Activated CD4-positive, alpha-beta T cell treated with anti-CD3 and anti-CD28 coated beads for 1 hour (primary cell): ENCODE results near the gene ICAM2.
"Not testable (repeated sequence)": the region's sequence is repeated elsewhere in the genome, so short reads cannot be mapped to it uniquely, and the experiment has no call there.

Experiments used
- DNase-seq: peaks from one replicate; pipeline ENCODE4 v3.0.0-alpha.2; 2020

Gene ICAM2

GRCh38 chr17:63993368-63993985 is 27.0 kb downstream of the ICAM2 start:
- DNase-seq: no peak

GRCh38 chr17:63991611-63992010 is 28.8 kb downstream of the ICAM2 start:
- no peak for DNase-seq

GRCh38 chr17:63989622-63990345 is 30.6 kb downstream of the ICAM2 start:
- no peak for DNase-seq

GRCh38 chr17:63988741-63989621 is 31.5 kb downstream of the ICAM2 start:
- DNase-seq: no peak

- no peak for DNase-seq
Observed at GRCh38 chr17:63988127-63988478, 32.3 kb downstream of the ICAM2 start.

- no peak for DNase-seq
Observed at GRCh38 chr17:63987221-63988126, 33.0 kb downstream of the ICAM2 start.

GRCh38 chr17:63986821-63987220 is 33.6 kb downstream of the ICAM2 start:
- no peak for DNase-seq

- DNase-seq: no peak
Observed at GRCh38 chr17:63985387-63986140, 34.9 kb downstream of the ICAM2 start.

- no peak for DNase-seq
Observed at GRCh38 chr17:63984651-63985386, 35.6 kb downstream of the ICAM2 start.

- no peak for DNase-seq
Observed at GRCh38 chr17:63984236-63984635, 36.2 kb downstream of the ICAM2 start.

GRCh38 chr17:63983320-63983719 is 37.1 kb downstream of the ICAM2 start:
- no peak for DNase-seq

- DNase-seq: not testable (repeated sequence)
Observed at GRCh38 chr17:63982641-63983040, 37.8 kb downstream of the ICAM2 start.

- no peak for DNase-seq
Observed at GRCh38 chr17:63978272-63979200, 41.9 kb downstream of the ICAM2 start.

GRCh38 chr17:63976702-63977101 is 43.7 kb downstream of the ICAM2 start:
- DNase-seq: no peak

GRCh38 chr17:63975541-63976092 is 44.8 kb downstream of the ICAM2 start:
- no peak for DNase-seq

GRCh38 chr17:63974594-63975192 is 45.7 kb downstream of the ICAM2 start:
- no peak for DNase-seq

- DNase-seq: no peak
Observed at GRCh38 chr17:63973930-63974593, 46.4 kb downstream of the ICAM2 start.

GRCh38 chr17:63973247-63973646 is 47.2 kb downstream of the ICAM2 start:
- no peak for DNase-seq

- DNase-seq: no peak
Observed at GRCh38 chr17:63972796-63973195, 47.6 kb downstream of the ICAM2 start, which contains the start of gene SCN4A. Gene SCN4A (minus strand): TSS chr17:63972918. CDS start chr17:63972841, 77 bp downstream.
